Left lung (tissue), 10 donors: ENCODE results near the gene CEMP1. TPM values are rescaled to one million over a fixed set of nuclear protein-coding genes. Genes with fewer than 3 reads are reported as not detected.

ENCODE experiments used
- ATAC-seq: fragments of 200-7000 bp; cut with Tn5 transposase; one replicate; pipeline ENCODE4 v1.9.1; 2020; ENCODE audit warnings: moderate library complexity
- DNase-seq, 4 donors: peaks; one replicate each; pipeline ENCODE4 v3.0.0-alpha.2; 2013 to 2020
- H3K27ac ChIP-seq, 2 donors: fragments of 200-600 bp; sonication (generic) in 1 of 2; one replicate each; pipeline versions ENCODE4 v1.5.0 to v1.8.0; 2020 to 2021
- H3K27me3 ChIP-seq, 2 donors: fragments of 200-600 bp; sonication (generic) in 1 of 2; one replicate each; pipeline versions ENCODE4 v1.5.0 to v1.8.0; 2020 to 2021
- H3K36me3 ChIP-seq, 2 donors: fragments of 200-600 bp; sonication (generic) in 1 of 2; one replicate each; pipeline versions ENCODE4 v1.5.0 to v1.8.0; 2020 to 2021
- H3K4me1 ChIP-seq, 2 donors: fragments of 200-600 bp; one replicate each; pipeline ENCODE4 v1.8.0; 2021
- H3K4me3 ChIP-seq, 2 donors: fragments of 200-600 bp; sonication (generic) in 1 of 2; one replicate each; pipeline versions ENCODE4 v1.5.0 to v1.8.0; 2020 to 2021; ENCODE audit warnings: mild to moderate bottlenecking in 1 of 2
- H3K9me3 ChIP-seq, 2 donors: fragments of 200-600 bp; sonication (generic) in 1 of 2; one replicate each; pipeline versions ENCODE4 v1.5.0 to v1.8.0; 2020 to 2021
- CTCF ChIP-seq, 2 donors: fragments of 200-600 bp; sonication (generic) in 1 of 2; IDR thresholded peaks; one replicate each; pipeline versions ENCODE4 v1.5.0 to v1.8.0; 2021; ENCODE audit warnings: antibody characterized with exemption in 2 of 2
- intact Hi-C, 2 donors: fragments of 100-400 bp; cut with DNase I; formaldehyde crosslinking; loops; one replicate each; pipeline versions ENCODE4 v1.11.2 to v1.14.2; 2022
- polyA plus RNA-seq, 6 donors: library from polyadenylated mRNA; unstranded; fragments of 120-200 nt; gene quantifications; one replicate each; pipeline ENCODE4 v1.2.1, GENCODE V29; 2013; ENCODE audit not compliant: insufficient read length in 6 of 6
- total RNA-seq, 2 donors: library from RNA; stranded (reverse); fragmentation: NEBNext Ultra II Directional; extraction: Animal tissue kit (Norgen Biotek cat#: 25700); gene quantifications; one replicate each; pipeline ENCODE4 v1.2.1, GENCODE V29; 2021
- donor health status: DM: no; HTN: yes; CAD: no.
- donor health status: DM: no; HTN: no; CAD: no.

CEMP1 gene
- total and polyA plus RNA-seq, 8 donors, result 0.45 to 3.8 (median 2.0) TPM

GRCh38 chr16:2500430-2500917 lies 30.7 kb downstream of the CEMP1 start:
- Histone ChIP-seq H3K36me3 (peaks cover 0 to 55% of the 10 kb centered on the region in 2 donors), H3K4me3 (no peak overlapping the region), H3K9me3 (no peaks in the 10 kb centered on the region), H3K27ac (no peak overlapping the region), H3K4me1 (peaks cover 14 to 54% of the 10 kb centered on the region in 2 donors), H3K27me3 (no peaks in the 10 kb centered on the region)
- intact Hi-C loops, result loop anchor here in 1 of 2 donors (5.0 kb wide), 1 partner anchor 158 kb away; the partner anchor contains the start of gene ABCA3
- TF ChIP-seq CTCF (IDR thresholded peaks at IDR 0.05), result no peak
- ATAC-seq (no peak), DNase-seq (peak in 2 of 4 donors; percentile 32 to 72)

DNA sequence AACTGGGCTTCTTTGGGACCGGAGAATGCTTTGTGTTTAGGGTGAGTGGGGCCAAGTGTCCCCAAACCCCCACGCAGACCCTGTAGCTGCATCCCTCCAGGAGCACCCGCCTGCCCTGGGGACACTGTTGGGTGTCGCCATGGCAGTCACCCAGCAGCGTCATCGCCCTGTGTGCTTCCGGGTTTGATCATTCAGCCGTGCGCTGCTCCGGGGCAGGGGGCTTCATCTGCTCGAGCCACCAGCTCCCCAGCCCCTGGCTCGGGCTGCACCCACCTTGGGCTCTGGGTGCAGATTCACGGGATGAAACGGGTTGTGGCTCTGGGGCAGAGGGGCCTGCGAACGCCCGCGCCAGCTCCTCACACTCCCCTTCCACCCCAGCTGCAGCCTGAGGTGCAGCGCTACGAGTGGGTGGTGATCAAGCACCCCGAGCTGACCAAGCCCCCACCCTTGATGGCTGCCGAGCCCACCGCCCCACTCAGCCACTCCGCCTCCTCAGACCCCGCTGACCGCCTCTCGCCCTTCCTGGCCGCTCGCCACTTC lies 31.2 kb downstream of the CEMP1 start:
- H3K9me3 ChIP-seq, result no peaks in the 10 kb centered on the region
- DNase-seq (peak in 1 of 4 donors; percentile 61), ATAC-seq (no peak)
- peaks cover 0 to 55% of the 10 kb centered on the region in 2 donors for H3K36me3 ChIP-seq
- no peak overlapping the region for H3K27ac ChIP-seq
- no peaks in the 10 kb centered on the region for H3K27me3 ChIP-seq
- peaks cover 14 to 54% of the 10 kb centered on the region in 2 donors for H3K4me1 ChIP-seq
- no peak for TF ChIP-seq CTCF (IDR thresholded peaks at IDR 0.05)
- H3K4me3 ChIP-seq, result no peak overlapping the region
- intact Hi-C loops, result loop anchor here in 1 of 2 donors (5.0 kb wide), 1 partner anchor 158 kb away; the partner anchor contains the start of gene ABCA3

GRCh38 chr16:2499454-2499853 lies 31.8 kb downstream of the CEMP1 start:
- ATAC-seq (no peak), DNase-seq (peak in 1 of 4 donors; percentile 63)
- H3K4me3 ChIP-seq, result no peak overlapping the region
- TF ChIP-seq CTCF (IDR thresholded peaks at IDR 0.05), result no peak
- H3K27ac ChIP-seq, result peak overlapping the region in 1 of 2 donors; percentile 37
- H3K9me3 ChIP-seq, result no peaks in the 10 kb centered on the region
- intact Hi-C loops, result no loop called here
- peaks cover 0 to 55% of the 10 kb centered on the region in 2 donors for H3K36me3 ChIP-seq
- H3K4me1 ChIP-seq, result peaks cover 14 to 55% of the 10 kb centered on the region in 2 donors
- no peaks in the 10 kb centered on the region for H3K27me3 ChIP-seq

- Histone ChIP-seq H3K27ac (peak overlapping the region in 1 of 2 donors; percentile 37), H3K27me3 (no peaks in the 10 kb centered on the region), H3K36me3 (peaks cover 0 to 55% of the 10 kb centered on the region in 2 donors), H3K9me3 (no peaks in the 10 kb centered on the region), H3K4me3 (no peak overlapping the region), H3K4me1 (peaks cover 14 to 59% of the 10 kb centered on the region in 2 donors)
- ATAC-seq (peak; percentile 33), DNase-seq (peak in 1 of 4 donors; percentile 85)
- intact Hi-C loops, result no loop called here
- TF ChIP-seq CTCF (IDR thresholded peaks at IDR 0.05), result no peak
Measured at GRCh38 chr16:2498531-2499253, 32.5 kb downstream of the CEMP1 start.
